HG02623 (cell line): ENCODE data around the gene EPG5.
"Not testable (repeated sequence)": the region's sequence is repeated elsewhere in the genome, so short reads cannot be mapped to it uniquely, and the experiment has no call there.

Experiments
- ATAC-seq: cut with Tn5 transposase; IDR thresholded peaks from one replicate; pipeline ENCODE4 v1.9.1; 2021; ENCODE audit warnings: moderate library complexity; ENCODE audit not compliant: unreplicated experiment

The EPG5 gene

GRCh38 chr18:45841060-45841764, 125.9 kb downstream of the EPG5 start:
- no peak for ATAC-seq

GRCh38 chr18:45839414-45840395, 127.4 kb downstream of the EPG5 start:
- ATAC-seq = no peak

GRCh38 chr18:45838302-45839070, 128.6 kb downstream of the EPG5 start:
- ATAC-seq = no peak

- no peak for ATAC-seq
Measured at GRCh38 chr18:45837283-45838070, 129.7 kb downstream of the EPG5 start.

DNA sequence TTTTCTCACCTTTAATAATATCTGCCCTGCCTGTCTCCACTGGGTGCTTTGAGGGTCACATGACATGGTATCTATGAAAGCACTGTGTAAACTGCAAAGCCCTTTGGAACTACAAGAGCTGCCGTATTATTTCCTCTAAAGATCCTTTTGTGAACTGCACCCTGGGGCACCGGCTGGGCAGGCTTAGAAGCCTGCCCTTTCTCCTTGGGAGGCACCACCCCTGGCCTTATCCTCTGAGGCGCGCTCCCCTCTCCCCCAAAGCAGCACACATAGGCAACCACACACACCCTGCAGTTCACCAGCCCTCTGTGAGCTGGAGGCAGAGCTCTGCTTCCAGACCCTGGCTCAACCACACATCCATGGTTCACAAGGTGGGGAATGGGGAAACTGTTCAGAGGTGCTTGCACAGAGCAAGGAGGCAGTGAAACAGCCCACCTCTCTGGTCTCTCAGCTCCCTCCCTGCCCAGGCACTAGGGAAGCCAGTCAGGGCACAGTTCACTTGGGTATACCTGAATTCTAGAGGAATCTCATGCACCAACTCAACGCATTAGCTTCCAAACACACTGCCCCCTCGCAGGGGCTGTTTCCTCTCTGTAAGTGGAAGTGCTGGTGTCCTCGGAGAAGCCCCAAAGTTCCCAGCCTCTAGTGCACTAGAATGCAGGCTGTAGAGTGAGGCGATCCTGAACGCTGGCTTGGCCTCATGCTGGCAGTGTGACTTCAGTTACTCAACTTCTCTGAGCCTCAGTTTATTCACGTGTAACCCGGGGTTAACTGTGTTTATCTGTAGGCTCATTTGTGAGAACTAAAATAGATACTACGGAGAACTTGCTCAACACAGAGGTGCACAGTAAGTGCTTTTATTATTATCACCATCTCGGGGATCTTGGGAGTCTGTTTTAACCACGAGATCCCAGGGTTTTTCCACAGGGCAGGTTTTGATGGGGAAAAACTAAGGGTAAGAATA, 130.6 kb downstream of the EPG5 start:
- no peak for ATAC-seq

DNA sequence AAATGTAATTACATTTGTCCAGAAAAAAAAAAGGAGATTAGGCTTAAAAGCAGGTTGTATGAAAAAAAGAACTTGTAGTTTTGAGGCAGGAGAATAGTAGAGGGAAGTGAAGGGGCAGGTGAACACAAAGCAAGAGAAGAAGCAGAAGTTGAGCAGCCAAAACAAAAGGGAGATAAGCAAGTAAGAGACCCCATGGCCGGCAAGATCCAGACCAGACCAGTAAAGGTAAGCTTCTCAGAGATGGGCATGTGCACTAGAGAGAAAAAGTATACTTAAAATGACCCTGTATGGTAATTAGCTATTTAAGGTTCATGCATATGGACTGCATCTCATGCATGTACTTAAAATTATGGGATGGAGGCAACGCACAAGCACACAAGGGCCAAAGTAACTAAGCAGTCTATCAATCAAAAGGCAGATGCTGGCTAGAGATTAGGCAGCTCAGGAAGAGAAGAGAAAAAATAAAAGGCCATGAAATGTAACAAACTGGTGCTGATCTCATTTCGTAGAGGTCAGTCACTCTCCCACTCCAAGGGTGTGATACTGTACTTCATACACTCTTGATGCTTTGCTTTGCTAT, 132.0 kb downstream of the EPG5 start:
- no peak for ATAC-seq

- ATAC-seq = no peak
Measured at GRCh38 chr18:45834306-45834705, 132.8 kb downstream of the EPG5 start.

DNA sequence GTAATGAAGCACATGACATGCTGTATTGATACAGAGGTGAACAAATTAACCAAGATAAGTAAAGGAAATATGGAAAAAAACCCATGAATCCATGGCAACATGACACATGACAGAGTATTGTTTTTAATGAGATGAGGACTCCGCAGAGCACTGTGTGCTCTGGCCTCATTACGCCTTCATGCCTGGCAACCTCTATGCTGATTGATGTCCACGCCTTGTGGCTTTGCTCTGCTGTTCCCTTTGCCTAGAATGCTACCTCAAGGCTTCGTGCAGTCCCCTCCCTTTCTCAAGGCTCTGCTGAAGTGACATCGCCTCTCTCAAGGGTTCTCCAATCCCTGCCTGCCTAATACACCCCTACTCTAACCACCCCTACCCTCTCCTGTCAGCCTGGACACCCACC, 133.3 kb downstream of the EPG5 start:
- no peak for ATAC-seq

DNA sequence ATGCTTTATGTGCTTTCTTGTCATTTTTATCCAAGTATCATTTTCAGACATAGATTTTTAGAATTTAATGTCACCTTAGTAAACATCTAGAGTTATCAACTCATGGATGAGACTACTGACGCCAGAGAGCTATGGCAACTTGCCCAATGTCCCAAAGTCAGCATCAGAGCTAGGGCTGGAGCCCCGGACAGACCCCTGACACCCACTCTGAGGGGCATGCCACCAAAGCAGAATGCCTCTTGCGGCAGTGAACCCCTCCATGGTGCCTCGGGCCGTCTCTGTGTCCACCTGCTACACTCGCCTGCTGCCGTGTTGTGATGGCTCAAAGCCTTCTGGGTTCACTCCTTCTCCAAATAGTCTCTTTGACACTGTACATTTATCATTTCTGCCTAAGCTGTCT, 136.2 kb downstream of the EPG5 start:
- ATAC-seq = no peak

GRCh38 chr18:45829855-45830254, 137.3 kb downstream of the EPG5 start:
- ATAC-seq = no peak

DNA sequence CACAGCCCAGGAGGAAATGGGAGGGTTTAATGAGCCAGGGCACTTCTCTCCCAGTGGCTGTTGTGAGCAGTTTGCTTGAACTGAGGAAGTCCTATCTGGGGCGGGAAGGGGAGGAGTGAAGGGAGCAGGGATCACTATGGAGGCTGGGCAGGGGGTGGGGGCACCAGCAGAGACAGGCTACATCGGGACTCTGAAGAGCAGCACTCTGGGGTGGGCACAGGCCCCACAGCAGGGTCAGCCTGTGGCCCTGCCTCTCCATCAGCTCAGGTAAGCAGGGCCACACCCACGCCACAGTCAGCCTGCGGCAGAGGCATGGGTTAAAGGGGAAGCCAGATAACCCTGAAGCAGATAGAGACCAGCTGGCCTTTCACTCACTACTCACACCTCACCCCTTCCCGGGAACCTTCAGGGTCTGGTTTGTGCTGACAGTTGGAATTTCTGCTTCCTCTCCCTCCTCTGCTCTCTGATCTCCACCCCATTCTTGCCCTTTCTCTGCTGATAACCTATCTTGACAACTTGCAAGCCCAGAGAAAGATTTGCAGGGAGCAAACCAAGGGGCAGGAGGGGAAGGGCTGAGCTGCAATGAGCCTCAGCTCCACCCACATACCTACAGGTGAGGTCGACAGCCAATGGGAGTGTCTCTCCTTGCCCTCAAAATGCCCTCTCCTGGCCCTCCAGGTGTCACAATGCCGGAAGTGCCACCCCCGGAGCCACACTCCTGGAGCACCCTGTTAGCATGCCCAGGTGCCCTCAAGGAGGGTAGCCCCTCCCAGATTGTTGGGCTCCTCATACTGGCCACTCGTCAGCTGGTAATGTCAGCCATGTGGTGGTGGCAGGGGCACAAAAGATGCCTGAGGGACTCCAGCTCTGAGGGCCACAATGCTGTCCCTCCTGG, 138.0 kb downstream of the EPG5 start:
- ATAC-seq = no peak

GRCh38 chr18:45826716-45827115, 140.4 kb downstream of the EPG5 start:
- ATAC-seq = not testable (repeated sequence)

DNA sequence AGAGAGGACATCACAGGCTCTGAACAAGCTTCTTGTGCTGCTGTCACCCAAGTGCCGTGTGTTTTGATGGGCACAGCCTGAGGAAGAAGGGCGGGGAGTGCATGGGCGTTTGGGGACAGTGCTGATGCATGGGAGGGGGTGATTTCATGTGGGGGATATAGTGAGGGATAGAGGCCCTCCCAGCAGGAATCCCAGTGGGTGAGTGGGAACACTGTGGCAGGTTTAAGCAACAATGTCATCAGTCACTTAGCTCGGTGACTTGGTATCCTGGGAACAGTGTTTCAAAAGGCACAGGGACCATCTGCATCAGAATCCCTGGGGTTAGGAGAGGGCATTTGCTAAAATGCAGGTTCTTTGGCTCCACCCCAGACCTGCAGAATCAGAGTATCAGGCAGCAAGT, 141.0 kb downstream of the EPG5 start:
- no peak for ATAC-seq

DNA sequence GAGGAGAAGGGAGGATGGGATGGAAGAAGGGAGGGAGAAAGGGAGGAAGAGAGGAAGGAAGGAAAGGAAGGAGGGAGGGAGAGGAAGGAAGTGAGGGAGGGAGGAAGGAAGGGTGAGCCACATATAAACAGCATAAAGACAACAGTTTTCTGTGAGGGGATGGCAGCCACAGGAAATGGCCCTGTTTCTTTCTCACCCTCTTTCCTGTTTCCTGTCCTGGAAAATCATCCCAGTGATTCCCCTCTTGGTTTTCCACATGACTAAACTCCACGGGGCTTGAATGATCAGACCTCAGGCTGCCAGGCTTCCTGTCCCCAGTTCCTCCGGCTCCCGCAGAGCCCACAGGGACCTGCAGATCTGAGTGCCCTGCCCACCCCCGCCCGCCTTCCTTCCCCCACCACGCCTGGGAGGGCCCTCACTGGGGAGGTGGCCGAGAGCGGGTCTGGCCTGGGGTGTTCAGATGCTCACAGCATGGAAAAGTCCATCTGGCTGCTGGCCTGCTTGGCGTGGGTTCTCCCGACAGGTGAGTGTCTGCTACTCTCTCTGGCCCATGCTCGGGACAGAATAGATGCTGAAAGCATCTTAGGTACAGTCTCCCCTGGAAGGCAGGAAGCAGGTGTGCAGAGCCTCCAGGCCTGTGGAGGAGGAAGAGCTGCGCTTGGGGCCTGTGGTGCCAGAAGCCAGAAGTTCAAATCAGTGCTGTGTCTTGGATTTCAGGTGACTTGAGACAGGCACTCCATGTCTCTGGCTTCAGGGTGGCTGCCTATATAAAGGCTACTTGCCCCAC, 141.7 kb downstream of the EPG5 start, which contains the start of gene SIGLEC15:
TSS of gene SIGLEC15 (plus strand) at position 418 of the 787 bp plus-strand sequence. CDS start at position 472, 54 bp downstream.
- ATAC-seq = no peak

GRCh38 chr18:45821711-45822110, 145.4 kb downstream of the EPG5 start:
- no peak for ATAC-seq

DNA sequence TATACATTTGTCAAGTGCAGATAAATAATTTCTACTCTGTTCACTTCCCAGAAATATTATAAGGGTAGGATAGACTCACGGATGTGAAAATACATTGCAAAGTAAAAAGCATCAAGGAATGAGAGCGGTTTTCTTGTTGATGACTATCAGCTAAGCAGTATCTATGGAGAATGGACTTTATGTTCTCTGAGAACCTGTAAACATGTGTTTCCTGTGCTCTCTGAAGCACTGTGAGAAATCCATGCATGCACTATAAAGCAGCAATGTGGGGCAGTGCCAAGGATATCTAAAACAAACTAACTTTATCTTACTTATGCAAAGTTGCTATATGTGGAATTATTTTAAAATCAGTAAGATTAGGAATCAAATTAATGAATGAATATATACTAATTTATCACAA, 146.1 kb downstream of the EPG5 start:
- ATAC-seq = no peak

- ATAC-seq = no peak
Measured at GRCh38 chr18:45820106-45820745, 146.9 kb downstream of the EPG5 start.
